ENCODE measurements around the gene KRT84.

The KRT84 gene

DNA sequence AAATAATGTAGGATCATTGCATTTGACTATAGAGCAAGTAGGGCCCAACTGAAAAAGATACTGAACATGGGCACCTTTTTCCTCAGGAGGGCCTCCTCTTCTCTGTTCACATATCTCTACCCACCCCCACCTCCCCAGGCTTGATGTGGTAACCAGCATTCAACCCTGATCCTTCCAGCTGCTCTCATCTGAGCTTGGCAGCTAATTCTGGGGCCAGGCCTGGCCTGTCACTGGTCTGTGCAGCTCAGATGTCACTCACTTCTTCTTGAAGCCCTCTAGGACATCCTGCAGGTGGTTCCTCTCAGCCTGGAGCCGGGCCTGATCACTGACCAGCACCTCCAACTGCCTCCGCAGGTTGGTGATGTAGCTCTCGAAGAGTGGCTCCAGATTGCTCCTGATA is 2.1 kb downstream of the KRT84 start:
- TF ChIP-seq, protein P1, sequence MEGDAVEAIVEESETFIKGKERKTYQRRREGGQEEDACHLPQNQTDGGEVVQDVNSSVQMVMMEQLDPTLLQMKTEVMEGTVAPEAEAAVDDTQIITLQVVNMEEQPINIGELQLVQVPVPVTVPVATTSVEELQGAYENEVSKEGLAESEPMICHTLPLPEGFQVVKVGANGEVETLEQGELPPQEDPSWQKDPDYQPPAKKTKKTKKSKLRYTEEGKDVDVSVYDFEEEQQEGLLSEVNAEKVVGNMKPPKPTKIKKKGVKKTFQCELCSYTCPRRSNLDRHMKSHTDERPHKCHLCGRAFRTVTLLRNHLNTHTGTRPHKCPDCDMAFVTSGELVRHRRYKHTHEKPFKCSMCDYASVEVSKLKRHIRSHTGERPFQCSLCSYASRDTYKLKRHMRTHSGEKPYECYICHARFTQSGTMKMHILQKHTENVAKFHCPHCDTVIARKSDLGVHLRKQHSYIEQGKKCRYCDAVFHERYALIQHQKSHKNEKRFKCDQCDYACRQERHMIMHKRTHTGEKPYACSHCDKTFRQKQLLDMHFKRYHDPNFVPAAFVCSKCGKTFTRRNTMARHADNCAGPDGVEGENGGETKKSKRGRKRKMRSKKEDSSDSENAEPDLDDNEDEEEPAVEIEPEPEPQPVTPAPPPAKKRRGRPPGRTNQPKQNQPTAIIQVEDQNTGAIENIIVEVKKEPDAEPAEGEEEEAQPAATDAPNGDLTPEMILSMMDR (conservative IDR thresholded peaks at IDR 0.05; ENCODE audit: low read length): no peak
- TF ChIP-seq EZH2phosphoT487 (IDR thresholded peaks at IDR 0.05; ENCODE audit: borderline replicate concordance): no peak
- H3K9ac ChIP-seq (ENCODE audit: low read depth, low read length, poor library complexity, severe bottlenecking): no peak overlapping the region
- no peaks in the 10 kb centered on the region for H3K36me3 ChIP-seq (ENCODE audit: insufficient read depth, low read length)
- H3K9me3 ChIP-seq (ENCODE audit: insufficient read depth, low read depth, low read length): no peaks in the 10 kb centered on the region
- no peaks in the 10 kb centered on the region for H3K79me2 ChIP-seq (ENCODE audit: insufficient read depth, low read length)
- H3K9me2 ChIP-seq (replicated peaks; ENCODE audit: low read depth, low read length): no peaks in the 10 kb centered on the region
- no peak overlapping the region for H3K4me2 ChIP-seq (ENCODE audit: low read depth, low read length, poor library complexity, severe bottlenecking)
- H3F3A ChIP-seq (ENCODE audit: low read depth): no peaks in the 10 kb centered on the region
- H3K4me1 ChIP-seq (ENCODE audit: insufficient read depth, low read length, poor library complexity, severe bottlenecking): peaks cover 6% of the 10 kb centered on the region
- no peaks in the 10 kb centered on the region for H3K27me3 ChIP-seq (ENCODE audit: insufficient read depth, low read length, poor library complexity, severe bottlenecking)
- no peak overlapping the region for H2AFZ ChIP-seq (ENCODE audit: low read length)
- H4K20me1 ChIP-seq (ENCODE audit: insufficient read depth, low read length, poor library complexity, severe bottlenecking): no peaks in the 10 kb centered on the region
- no peak overlapping the region for H3K4me3 ChIP-seq (ENCODE audit: low read length, poor library complexity, severe bottlenecking)

DNA sequence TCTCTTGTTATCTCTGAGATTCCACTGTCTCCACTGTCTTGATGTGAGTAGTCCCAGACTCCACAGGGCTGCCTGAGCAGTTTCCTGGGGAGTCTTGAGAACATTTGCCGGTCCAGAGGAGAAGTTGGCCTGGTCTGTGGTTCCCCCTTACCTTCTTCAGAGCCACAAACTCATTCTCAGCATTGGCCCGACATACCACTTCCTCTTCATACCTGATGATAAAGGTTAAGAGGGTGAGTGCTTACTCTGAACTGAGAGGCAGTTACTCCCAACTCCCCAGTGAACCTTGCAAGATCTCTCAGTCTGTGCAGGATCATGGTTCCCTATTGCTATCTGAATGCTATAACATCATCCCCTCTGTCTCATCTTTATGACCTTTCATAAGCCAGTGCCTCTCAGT is 2.6 kb downstream of the KRT84 start:
- no peaks in the 10 kb centered on the region for H3K36me3 ChIP-seq (ENCODE audit: insufficient read depth, low read length)
- no peaks in the 10 kb centered on the region for H3K79me2 ChIP-seq (ENCODE audit: insufficient read depth, low read length)
- H3K4me2 ChIP-seq (ENCODE audit: low read depth, low read length, poor library complexity, severe bottlenecking): no peak overlapping the region
- H3K9me2 ChIP-seq (replicated peaks; ENCODE audit: low read depth, low read length): no peaks in the 10 kb centered on the region
- H2AFZ ChIP-seq (ENCODE audit: low read length): no peak overlapping the region
- H3K4me1 ChIP-seq (ENCODE audit: insufficient read depth, low read length, poor library complexity, severe bottlenecking): peaks cover 6% of the 10 kb centered on the region
- no peaks in the 10 kb centered on the region for H3K9me3 ChIP-seq (ENCODE audit: insufficient read depth, low read depth, low read length)
- H3K4me3 ChIP-seq (ENCODE audit: low read length, poor library complexity, severe bottlenecking): no peak overlapping the region
- TF ChIP-seq, protein P1 (conservative IDR thresholded peaks at IDR 0.05; ENCODE audit: low read length): no peak
- TF ChIP-seq EZH2phosphoT487 (IDR thresholded peaks at IDR 0.05; ENCODE audit: borderline replicate concordance): no peak
- no peaks in the 10 kb centered on the region for H3K27me3 ChIP-seq (ENCODE audit: insufficient read depth, low read length, poor library complexity, severe bottlenecking)
- H3F3A ChIP-seq (ENCODE audit: low read depth): no peaks in the 10 kb centered on the region
- H3K9ac ChIP-seq (ENCODE audit: low read depth, low read length, poor library complexity, severe bottlenecking): no peak overlapping the region
- H4K20me1 ChIP-seq (ENCODE audit: insufficient read depth, low read length, poor library complexity, severe bottlenecking): no peaks in the 10 kb centered on the region

DNA sequence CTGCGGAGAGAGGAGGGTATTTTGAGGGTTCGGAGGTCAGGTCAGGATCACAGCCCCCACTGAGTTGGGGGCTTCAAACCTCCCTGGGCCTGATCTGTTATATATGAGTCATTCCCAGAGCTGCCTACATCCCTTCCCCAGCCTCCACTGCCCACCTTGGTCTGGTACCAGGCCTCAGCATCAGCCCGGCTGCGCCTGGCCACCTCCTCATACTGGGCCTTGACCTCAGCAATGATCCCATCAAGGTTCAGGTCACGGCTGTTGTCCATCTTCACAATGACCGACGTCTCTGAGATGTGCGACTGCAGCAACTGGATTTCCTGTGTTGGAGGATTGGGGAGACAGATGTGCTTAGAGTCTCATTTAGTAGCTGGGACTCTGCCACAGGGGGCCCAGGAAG is 4.2 kb downstream of the KRT84 start:
- H3K9ac ChIP-seq (ENCODE audit: low read depth, low read length, poor library complexity, severe bottlenecking): no peak overlapping the region
- no peaks in the 10 kb centered on the region for H3K79me2 ChIP-seq (ENCODE audit: insufficient read depth, low read length)
- no peaks in the 10 kb centered on the region for H3K9me3 ChIP-seq (ENCODE audit: insufficient read depth, low read depth, low read length)
- H3K9me2 ChIP-seq (replicated peaks; ENCODE audit: low read depth, low read length): no peaks in the 10 kb centered on the region
- H4K20me1 ChIP-seq (ENCODE audit: insufficient read depth, low read length, poor library complexity, severe bottlenecking): no peaks in the 10 kb centered on the region
- H2AFZ ChIP-seq (ENCODE audit: low read length): no peak overlapping the region
- no peaks in the 10 kb centered on the region for H3K36me3 ChIP-seq (ENCODE audit: insufficient read depth, low read length)
- no peak overlapping the region for H3K4me2 ChIP-seq (ENCODE audit: low read depth, low read length, poor library complexity, severe bottlenecking)
- H3K4me1 ChIP-seq (ENCODE audit: insufficient read depth, low read length, poor library complexity, severe bottlenecking): peaks cover 6% of the 10 kb centered on the region
- TF ChIP-seq, protein P1 (conservative IDR thresholded peaks at IDR 0.05; ENCODE audit: low read length): no peak
- no peak for TF ChIP-seq EZH2phosphoT487 (IDR thresholded peaks at IDR 0.05; ENCODE audit: borderline replicate concordance)
- no peaks in the 10 kb centered on the region for H3K27me3 ChIP-seq (ENCODE audit: insufficient read depth, low read length, poor library complexity, severe bottlenecking)
- no peak overlapping the region for H3K4me3 ChIP-seq (ENCODE audit: low read length, poor library complexity, severe bottlenecking)
- H3F3A ChIP-seq (ENCODE audit: low read depth): no peaks in the 10 kb centered on the region
